ENCODE results near the gene SPC24.

SPC24 gene

GRCh38 chr19:11152318-11153062 is 3.1 kb downstream of the SPC24 start:
- H3K36me3 ChIP-seq (ENCODE audit: insufficient read depth, low read length) = peaks cover 39% of the 10 kb centered on the region
- H3K79me2 ChIP-seq (ENCODE audit: insufficient read depth, low read length) = peaks cover 29% of the 10 kb centered on the region
- no peaks in the 10 kb centered on the region for H3F3A ChIP-seq (ENCODE audit: insufficient read depth, low read length)
- no peak overlapping the region for H3K4me3 ChIP-seq (ENCODE audit: low read depth, low read length, poor library complexity, severe bottlenecking)
- no peak overlapping the region for H3K27ac ChIP-seq (ENCODE audit: low read depth, low read length, poor library complexity, severe bottlenecking)
- TF ChIP-seq CTCF (IDR thresholded peaks at IDR 0.05; ENCODE audit: low read length) (no peak), EZH2 (IDR thresholded peaks at IDR 0.05; ENCODE audit: borderline replicate concordance, low read length) (no peak)
- peaks cover 18% of the 10 kb centered on the region for H3K4me1 ChIP-seq (ENCODE audit: insufficient read depth, low read length, severe bottlenecking)
- H3K4me2 ChIP-seq (ENCODE audit: low read length) = no peak overlapping the region
- H3K9me3 ChIP-seq (ENCODE audit: low read length) = no peaks in the 10 kb centered on the region
- H4K20me1 ChIP-seq (ENCODE audit: insufficient read depth, low read length) = no peaks in the 10 kb centered on the region
- no peaks in the 10 kb centered on the region for H3K9me2 ChIP-seq (ENCODE audit: low read depth, low read length)
- H3K9ac ChIP-seq (ENCODE audit: low read length) = no peak overlapping the region
- no peaks in the 10 kb centered on the region for H3K27me3 ChIP-seq (ENCODE audit: insufficient read depth, low read length)
- H2AFZ ChIP-seq (ENCODE audit: low read length) = no peak overlapping the region

GRCh38 chr19:11151181-11151580 is 4.4 kb downstream of the SPC24 start:
- H3F3A ChIP-seq (ENCODE audit: insufficient read depth, low read length) = no peaks in the 10 kb centered on the region
- H3K9me2 ChIP-seq (ENCODE audit: low read depth, low read length) = no peaks in the 10 kb centered on the region

GRCh38 chr19:11148001-11148400 is 7.6 kb downstream of the SPC24 start:
- Histone ChIP-seq H3K27ac (ENCODE audit: low read depth, low read length, poor library complexity, severe bottlenecking) (no peak overlapping the region), H3K36me3 (ENCODE audit: insufficient read depth, low read length) (peaks cover 64% of the 10 kb centered on the region), H3K4me2 (ENCODE audit: low read length) (no peak overlapping the region), H3K4me3 (ENCODE audit: low read depth, low read length, poor library complexity, severe bottlenecking) (no peak overlapping the region), H4K20me1 (ENCODE audit: insufficient read depth, low read length) (no peaks in the 10 kb centered on the region), H3K9me3 (ENCODE audit: low read length) (no peaks in the 10 kb centered on the region), H3K9me2 (ENCODE audit: low read depth, low read length) (no peaks in the 10 kb centered on the region), H3K27me3 (ENCODE audit: insufficient read depth, low read length) (no peaks in the 10 kb centered on the region), H2AFZ (ENCODE audit: low read length) (no peak overlapping the region), H3K4me1 (ENCODE audit: insufficient read depth, low read length, severe bottlenecking) (peaks cover 10% of the 10 kb centered on the region), H3K9ac (ENCODE audit: low read length) (no peak overlapping the region), H3F3A (ENCODE audit: insufficient read depth, low read length) (no peaks in the 10 kb centered on the region), H3K79me2 (ENCODE audit: insufficient read depth, low read length) (peaks cover 11% of the 10 kb centered on the region; the same call in 1 of the 2 replicates)
- TF ChIP-seq CTCF (IDR thresholded peaks at IDR 0.05; ENCODE audit: low read length) (no peak), EZH2 (IDR thresholded peaks at IDR 0.05; ENCODE audit: borderline replicate concordance, low read length) (no peak)

More at GRCh38 chr19:11151181-11151580, 4.4 kb downstream of the SPC24 start:
- no peaks in the 10 kb centered on the region for H3K9me3 ChIP-seq (ENCODE audit: low read length)
- no peaks in the 10 kb centered on the region for H3K27me3 ChIP-seq (ENCODE audit: insufficient read depth, low read length)
- TF ChIP-seq CTCF (IDR thresholded peaks at IDR 0.05; ENCODE audit: low read length) = no peak
- TF ChIP-seq EZH2 (IDR thresholded peaks at IDR 0.05; ENCODE audit: borderline replicate concordance, low read length) = no peak
- H3K27ac ChIP-seq (ENCODE audit: low read depth, low read length, poor library complexity, severe bottlenecking) = no peak overlapping the region
- H3K36me3 ChIP-seq (ENCODE audit: insufficient read depth, low read length) = peaks cover 47% of the 10 kb centered on the region
- peaks cover 15% of the 10 kb centered on the region for H3K4me1 ChIP-seq (ENCODE audit: insufficient read depth, low read length, severe bottlenecking)
- no peak overlapping the region for H3K9ac ChIP-seq (ENCODE audit: low read length)
- H3K4me2 ChIP-seq (ENCODE audit: low read length) = no peak overlapping the region
- no peak overlapping the region for H3K4me3 ChIP-seq (ENCODE audit: low read depth, low read length, poor library complexity, severe bottlenecking)
- H2AFZ ChIP-seq (ENCODE audit: low read length) = no peak overlapping the region
- no peaks in the 10 kb centered on the region for H4K20me1 ChIP-seq (ENCODE audit: insufficient read depth, low read length)
- peaks cover 29% of the 10 kb centered on the region for H3K79me2 ChIP-seq (ENCODE audit: insufficient read depth, low read length)
